ENCODE results near the gene RPS6KA6. TPM values are rescaled to one million over a fixed set of nuclear protein-coding genes. Genes with fewer than 3 reads are reported as not detected.

Gene RPS6KA6
- total RNA-seq: 0.39 TPM
- long read RNA-seq: 0 reads

DNA sequence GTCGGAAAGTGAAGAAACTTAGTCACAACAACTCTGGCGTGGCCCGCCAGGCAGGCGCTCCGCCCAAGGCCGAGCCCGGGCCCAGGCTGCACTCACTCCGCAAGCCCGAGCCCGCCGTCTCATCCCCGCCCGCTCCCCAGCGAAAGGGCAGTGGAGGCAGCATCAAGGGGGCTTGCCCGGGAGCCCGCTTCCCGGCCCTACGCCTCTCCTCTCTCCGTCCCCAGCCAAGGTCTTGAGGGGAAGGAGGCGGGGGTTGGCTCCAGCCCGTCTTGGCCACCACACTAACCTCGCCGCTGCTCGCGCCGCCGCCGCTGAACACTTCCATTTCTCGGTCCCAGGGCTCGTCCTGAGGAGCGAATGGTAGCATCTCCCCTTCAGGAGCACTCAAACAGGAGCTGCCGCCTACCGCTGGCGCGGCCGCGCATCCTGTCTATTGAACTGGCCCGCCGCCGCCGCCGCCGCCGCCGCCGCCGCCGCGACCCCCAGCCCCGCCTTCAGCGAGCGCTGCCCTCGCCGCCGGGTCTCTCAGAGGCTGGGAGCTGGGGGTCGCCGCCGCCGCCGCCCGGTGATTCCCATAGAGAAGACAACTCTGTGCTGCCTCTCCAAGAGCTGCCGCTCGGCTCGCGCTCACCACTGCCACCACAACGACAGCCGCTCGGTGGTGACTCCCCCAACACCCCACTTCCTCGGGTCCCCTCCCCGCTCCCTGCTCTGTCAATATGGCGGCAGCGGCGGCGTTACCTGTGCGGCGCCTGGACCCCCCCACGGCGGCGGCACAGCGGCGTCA lies at the start of gene RPS6KA6:
TSS of gene RPS6KA6 (minus strand) at position 667 of the 787 bp plus-strand sequence. CDS start at position 367, 300 bp downstream.
- DNase-seq (ENCODE audit: low spot score): no peak

DNA sequence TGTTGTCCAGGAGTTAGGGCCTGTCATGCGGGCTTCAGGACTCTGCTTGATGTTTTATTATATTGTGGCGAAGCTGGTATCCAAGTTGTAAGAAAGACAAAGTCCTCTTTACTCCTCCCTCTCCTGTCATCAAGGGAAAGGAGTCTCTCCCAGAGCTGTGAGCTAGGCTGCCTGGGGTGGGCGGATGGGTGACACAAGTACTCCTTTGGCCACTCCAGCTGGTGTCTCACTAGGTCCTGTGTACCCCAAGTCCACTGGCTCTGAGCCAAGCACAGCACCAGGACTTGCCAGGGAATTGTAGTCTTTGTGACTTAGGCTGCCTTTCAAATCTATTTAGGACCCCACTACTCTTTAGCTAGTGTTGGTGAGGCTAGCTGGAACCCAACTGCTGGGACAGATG lies 36.7 kb upstream of the RPS6KA6 start:
- DNase-seq (ENCODE audit: low spot score): no peak

DNA sequence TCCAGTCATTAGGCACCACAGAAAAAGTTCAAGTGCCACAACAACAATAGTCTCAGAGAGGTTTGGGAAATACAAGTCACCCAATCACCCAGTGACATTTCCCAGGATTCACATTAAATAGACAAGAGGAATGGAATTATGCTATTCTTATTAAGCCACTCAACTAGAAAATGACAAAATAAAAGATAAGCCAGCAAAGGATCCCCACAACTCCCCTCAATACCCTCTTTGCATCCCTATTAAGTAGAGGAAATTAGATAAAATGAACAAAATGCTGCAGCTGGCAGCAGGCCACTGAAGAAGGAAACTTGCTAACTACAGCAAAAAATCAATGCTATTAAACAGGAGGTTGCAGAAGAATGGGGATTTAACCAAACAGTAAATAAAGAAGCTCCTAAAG lies 35.3 kb upstream of the RPS6KA6 start:
- DNase-seq (ENCODE audit: low spot score): no peak

DNA sequence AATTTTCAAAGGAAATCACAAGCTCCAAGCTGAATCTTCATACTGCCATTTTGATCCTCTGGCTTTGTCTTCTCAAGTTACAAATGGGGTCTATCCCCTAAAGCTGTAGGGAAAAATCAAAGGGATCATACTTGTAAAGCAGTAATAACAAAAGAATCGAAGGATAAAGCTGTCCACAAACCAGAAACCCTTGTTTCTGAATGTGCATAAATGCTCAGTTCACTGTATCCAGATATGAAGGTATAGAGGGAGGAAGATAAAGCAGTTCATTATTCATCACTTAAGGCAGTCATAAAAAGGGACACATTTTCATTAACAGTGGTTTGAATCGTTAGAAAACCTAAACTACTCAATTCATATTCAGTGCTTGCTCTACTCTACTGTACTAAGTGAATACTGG lies 33.2 kb upstream of the RPS6KA6 start:
- no peak for DNase-seq (ENCODE audit: low spot score)

DNA sequence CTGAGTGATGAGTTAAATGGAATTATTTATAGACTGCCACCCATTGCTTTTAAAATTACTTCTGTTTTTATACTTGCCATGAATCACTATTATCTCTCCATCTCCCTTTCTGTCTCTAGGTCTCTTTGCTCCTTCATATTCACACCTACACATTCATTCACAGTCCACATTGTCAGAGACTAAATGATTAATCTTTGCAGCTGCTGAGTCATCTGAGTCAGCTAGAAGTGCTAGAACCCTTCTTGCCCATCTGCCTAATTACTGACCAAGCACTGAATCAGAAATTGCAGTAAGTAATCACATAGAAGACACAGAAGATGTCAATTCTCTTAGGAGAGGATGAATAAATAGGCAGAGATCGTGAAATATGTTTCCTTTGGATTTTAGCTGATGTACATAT lies 31.6 kb upstream of the RPS6KA6 start:
- no peak for DNase-seq (ENCODE audit: low spot score)

DNA sequence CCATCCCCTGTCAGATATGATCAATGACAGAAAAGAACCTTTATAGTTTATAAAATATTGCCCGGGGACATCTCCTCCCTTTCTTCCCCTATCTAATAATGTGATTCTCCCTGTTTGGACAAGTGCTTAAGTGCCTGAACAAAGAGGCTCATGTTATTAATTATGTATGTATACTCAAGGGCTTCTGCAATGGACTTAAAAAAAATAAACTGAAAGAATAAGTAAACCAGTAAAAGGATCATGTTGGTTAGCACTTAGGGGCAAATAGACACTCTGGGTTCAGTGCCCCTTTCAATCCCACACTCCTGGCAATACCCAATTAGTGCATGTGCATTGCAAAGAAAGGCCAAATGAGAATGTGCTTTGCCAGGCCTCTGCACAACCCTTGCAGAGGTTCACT lies 30.7 kb upstream of the RPS6KA6 start:
- no peak for DNase-seq (ENCODE audit: low spot score)

DNA sequence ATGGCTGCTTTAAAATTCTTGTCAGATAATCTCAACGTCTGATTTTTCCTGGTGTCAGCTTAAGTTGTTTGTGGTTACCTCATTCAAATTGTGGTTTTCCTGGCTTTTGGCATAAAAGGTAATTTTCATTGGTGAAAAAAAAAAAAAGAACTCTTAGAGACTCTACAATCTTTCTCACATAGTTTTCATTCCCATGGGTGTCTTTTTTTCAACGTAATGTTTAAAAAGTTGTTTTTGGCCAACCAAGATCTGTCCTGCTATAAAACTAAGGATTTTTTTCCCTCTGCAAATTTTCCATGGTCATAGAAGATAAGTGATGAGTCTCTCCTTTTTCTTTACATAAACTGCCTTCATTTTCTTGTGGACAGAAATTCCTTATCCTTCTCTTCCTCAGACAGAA lies 28.9 kb upstream of the RPS6KA6 start:
- no peak for DNase-seq (ENCODE audit: low spot score)

DNA sequence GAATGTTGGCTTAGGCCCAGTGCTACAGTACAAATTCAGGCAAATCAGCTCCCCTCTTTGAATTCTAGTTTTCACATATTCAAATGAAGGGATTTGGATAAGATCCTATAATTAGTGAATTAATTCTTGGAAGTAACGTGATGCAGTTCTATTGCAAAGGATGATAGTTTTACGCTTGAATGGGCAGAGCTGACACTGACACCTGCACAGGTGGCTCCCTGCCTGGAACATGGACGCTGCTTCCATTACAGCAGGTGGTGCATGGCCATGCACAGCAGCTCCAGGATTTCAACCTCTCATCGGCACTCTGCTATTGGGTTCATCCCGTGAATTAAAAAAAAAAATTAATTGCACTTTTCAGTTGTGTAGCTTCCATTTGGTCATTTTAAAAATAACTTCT lies 28.4 kb upstream of the RPS6KA6 start:
- DNase-seq (ENCODE audit: low spot score): no peak

DNA sequence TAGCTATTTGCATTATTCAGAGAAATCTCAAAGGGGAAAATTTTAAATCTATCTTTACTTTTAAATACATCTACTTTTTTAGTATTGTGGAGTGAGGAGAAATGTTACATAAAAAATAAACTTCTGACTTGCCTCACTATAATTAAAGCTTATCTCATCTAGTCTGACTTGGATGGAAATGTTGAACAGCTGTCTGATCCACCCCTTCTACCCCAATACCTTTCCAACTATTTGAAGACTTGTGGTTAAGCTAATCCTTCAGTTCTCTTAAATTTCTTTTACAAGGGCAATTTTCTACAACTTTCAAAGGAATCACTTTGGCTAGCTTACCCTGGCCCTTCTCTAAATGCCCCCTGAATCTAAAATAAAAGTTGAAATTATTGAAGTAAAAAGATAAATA lies 17.3 kb upstream of the RPS6KA6 start:
- DNase-seq (ENCODE audit: low spot score): no peak

DNA sequence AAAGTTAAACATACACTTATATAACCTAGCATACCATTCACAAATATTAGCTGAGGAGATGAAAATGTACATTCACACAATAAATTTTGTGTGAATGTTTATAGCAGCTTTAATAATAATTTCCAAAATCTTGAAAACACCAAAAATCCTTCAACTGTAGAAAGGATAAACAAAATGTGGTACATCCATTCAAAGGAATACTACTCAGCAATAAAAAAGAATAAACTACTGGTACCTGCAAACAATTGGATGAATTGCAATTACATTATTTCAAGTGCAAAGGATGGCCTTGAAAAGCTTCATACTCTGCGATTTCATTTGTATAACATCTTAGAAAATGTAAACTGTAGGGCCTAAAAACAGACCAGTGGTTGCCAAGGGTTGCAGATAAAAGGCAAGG lies 11.7 kb upstream of the RPS6KA6 start:
- no peak for DNase-seq (ENCODE audit: low spot score)

DNA sequence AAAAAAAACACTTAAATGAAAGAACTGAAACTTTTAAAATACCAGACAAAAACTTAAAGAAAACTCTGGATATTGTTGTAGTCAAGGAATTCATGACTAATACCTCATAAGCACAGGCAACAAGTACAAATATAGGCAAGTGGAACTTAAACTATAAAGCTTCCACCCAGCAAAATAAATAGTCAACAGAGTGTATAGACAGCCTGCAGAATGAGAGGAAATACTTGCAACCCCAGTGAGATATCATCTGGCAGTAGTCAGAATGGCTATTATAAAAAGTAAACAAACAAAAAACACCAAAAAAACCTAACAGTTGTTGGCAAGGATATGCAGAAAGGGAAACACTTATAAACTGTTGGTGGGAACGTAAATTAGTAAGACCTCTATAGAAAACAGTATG lies 9.6 kb upstream of the RPS6KA6 start:
- no peak for DNase-seq (ENCODE audit: low spot score)

DNA sequence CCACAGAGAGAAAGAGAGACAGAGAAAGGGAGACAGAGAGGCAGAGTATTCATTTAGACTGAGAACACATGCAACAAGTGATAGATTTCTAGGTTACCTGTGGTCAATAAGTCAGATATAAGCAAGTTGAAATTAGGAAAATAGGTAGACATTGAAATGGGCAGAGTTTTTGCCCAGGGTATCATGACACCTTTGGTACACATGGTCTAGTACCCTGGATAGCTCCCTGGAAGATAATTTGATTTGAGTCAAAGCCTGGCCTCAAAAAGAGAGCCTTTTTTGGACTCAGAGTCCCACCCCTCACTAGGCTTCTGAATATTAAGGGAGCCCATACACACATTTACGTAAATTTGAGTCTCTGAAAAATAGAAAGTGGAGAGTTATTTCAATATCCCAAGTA lies 4.0 kb upstream of the RPS6KA6 start:
- DNase-seq (ENCODE audit: low spot score): no peak

DNA sequence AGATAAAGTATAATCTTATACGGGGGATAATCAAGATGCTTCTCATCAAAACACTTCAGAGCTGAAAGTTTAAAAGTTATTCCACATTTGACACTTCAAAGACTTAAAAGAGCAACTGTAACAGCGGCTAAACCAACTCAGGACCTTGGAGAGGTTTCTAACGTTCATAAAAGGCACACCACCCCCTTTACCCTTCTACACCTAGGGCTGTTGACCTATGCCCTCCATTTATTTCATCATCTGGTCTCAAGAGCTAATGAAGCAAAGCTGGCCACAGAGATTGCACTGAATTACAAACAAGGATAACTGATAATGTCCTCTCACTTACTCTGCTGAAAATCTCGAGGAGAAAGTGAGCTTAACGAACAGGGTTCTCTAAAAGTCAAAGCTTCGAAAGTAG lies 1.1 kb upstream of the RPS6KA6 start:
- DNase-seq (ENCODE audit: low spot score): no peak

DNA sequence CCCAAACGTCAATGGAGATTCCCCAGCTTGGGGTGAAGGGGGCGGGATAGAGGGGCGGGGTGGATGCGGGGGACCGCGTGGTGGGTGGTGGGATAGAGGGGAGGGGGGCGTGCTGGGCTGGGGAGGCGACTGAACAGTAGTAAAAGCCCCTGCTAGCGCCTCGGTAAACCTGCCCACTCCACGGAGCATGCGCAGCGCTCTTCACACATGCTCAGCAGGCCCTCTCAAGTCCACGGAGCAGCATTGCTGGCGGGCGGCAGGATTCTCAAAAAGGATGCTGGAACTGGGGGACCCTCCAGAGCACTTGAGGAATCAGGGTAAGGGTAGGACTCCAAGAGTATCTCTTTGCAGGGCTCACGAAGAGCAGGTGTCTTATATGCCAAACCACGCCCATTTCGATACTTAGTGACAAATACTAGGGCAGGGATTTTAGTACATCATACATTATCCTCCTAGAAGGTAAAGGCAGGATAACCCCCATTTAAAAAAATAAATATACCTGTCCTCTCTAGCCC lies 378 bp upstream of the RPS6KA6 start:
- DNase-seq (ENCODE audit: low spot score): no peak

DNA sequence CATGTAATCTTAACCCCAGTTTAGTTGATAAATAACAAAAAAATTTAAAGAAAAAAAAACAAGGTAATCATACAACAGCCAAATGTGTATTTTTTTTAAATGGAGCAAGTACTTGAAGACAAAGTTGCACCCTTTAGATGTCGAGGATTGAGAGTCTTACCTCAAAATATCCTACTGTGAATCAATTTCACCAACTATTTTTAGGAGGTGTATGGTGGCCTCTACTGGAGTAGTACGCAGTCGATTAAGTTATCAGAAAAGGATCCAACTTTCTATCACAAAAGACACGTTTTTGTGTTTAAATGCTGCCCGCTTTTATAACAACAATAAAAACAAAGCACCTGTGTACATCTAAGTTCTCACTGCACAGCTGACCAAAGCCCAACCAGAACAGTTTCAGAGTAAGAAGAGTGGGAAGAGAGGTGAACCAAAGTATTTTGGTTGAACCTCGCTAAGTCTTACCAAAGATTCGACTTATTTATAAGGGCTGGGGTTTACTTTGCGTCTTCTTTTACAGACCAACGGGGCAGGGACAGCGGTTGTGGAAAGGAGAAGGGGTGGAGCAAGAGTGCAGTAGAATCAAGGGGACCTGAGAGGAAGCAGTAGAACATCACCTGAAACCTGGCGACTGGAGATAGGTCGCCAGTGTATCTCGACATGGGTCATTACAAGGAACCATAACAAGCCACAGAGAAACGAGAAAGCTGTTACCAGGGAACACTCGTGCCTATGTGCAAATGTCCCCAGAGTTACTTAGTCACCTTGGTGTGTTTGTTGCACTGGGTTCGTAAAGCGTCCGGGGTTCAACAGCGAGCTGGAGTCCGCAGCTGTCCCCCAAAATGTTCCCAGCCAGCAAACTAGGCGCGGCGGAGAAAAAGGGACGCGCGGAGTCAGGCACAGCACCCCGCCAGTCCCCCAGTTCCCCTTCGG lies 1.1 kb downstream of the RPS6KA6 start:
- no peak for DNase-seq (ENCODE audit: low spot score)

DNA sequence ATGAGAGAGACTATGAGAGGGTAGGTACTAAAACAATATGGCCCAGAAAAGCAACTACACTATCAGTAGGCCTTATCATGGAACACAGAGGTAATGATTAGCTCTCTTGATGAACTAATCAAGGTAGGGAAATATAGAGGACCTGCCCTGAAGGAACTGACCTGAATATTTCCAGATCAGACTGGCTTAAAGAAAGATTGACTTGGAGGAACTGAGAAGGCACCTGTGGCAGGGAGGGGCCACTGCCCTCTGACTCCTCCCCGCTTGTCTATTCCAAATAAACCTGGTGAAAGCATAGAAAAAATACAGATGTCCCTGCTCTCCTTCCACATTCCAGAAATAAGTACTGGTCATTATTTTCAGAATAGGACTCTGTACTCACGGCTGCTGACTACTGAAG lies 5.5 kb downstream of the RPS6KA6 start:
- no peak for DNase-seq (ENCODE audit: low spot score)

DNA sequence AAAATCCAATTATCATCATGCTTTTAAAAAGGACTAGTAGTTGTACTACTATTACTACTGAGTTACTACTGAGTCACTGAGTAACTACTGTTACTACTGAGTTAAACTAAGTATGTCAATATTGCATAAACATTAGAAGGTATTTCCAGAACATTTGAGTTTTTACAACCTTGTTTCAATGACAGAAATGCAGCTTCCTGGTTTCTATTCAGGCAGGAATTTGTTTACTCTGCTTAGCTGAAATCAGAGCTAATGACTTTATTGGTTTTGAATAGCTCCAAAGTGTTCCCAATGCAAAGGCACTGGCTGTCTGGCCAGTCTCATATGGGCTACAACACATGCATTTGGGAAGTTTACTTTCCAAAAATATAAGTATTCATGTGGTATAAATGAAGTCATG lies 12.0 kb downstream of the RPS6KA6 start:
- DNase-seq (ENCODE audit: low spot score): no peak

DNA sequence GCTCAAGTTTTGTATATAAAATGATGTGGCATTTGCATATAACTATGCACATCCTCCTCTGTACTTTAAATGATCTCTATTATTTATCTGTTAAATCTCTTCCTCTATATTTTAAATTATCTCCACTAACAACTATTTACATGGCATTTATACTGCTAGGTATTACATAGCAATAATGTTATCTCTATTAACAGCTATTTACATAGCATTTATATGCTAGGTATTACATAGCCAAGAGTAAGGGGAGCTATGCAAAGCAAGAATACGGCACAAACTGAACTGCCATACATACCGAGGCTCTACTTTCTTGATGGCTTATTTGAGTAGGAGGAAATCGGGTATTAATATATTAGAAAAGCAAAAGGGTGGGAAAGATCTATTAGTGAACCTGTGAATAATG lies 12.7 kb downstream of the RPS6KA6 start:
- DNase-seq (ENCODE audit: low spot score): no peak

DNA sequence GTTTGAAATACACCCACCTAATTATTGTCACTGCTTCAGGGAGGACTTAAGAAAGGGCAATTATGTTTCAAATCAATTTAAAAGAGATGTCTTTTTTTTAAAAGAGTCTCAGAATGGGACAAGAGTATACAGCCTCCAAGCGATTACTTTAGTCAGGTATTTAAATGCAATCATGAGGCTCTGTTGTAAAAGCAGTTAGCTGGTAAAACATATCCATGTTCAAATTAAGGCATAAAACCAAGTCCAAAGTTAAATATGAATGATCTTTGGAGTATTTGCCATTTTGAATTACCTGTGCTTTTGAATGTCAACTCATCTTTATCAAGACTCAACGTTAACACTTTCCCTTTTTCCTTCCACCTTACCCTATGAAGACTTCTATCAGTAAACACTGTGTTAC lies 13.7 kb downstream of the RPS6KA6 start:
- DNase-seq (ENCODE audit: low spot score): no peak

DNA sequence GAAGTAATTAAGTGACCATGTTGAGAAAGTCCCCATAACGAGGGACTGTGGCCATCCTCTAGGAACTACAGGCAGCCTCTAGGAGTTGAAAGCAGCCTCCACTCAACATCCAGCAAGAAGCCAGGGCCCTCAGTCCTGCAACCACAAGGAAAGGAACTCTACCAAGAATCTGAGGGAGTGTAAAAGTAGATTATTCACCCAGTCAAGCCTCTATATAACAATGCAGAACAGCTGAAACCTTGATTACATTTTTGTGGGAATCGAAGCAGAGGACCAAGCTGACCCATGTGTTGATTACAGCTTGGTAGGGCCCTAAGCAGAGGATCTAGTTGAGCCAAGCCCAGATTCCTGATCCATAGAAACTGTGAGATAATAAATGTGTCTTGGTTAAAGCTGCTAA lies 17.1 kb downstream of the RPS6KA6 start:
- no peak for DNase-seq (ENCODE audit: low spot score)

DNA sequence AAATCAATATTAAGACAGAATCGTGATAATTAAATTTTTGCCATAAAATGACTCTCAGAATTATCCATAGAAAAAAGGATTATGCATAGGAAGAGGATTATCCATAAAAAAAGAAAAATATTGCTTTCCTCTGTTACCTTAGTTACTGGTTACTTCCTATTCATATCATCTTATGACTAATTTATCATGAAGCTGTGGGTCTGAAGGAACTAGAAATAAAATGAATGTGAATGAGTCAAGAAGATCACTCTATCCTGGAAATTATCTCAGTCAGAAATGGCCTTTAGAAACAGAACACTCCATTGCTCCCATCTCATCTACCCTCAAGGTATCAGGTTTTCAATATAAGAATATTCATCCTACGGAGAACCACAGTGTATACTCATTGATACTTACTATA lies 19.4 kb downstream of the RPS6KA6 start:
- no peak for DNase-seq (ENCODE audit: low spot score)

DNA sequence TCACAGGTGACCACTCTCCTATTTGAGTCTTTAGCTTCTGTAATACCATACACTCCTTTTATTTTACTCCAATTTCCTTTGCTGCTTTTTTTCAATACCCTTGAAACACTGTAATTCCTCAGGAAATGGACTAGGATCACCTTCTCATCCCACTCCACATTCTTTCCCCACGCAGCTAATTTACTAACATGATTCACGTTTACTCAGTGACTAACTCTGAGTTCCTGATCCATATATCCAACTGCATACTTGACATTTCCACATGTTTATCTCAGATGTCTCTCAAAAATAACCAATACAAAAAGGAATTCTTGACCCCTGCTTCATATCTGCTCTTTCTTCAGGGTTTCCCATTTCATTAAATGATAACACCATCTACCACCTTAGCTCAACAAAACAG lies 19.9 kb downstream of the RPS6KA6 start:
- DNase-seq (ENCODE audit: low spot score): no peak
